ENCODE measurements around the gene FBXW7.

GRCh38 chr4:152289541-152289940 lies 246.4 kb downstream of the FBXW7 start:
- TF ChIP-seq POLR2A (IDR thresholded peaks at IDR 0.05) (no peak), CTCF (IDR thresholded peaks at IDR 0.05) (no peak), EP300 (IDR thresholded peaks at IDR 0.05; ENCODE audit: low read depth) (no peak)

Data from transverse colon (tissue), 3 donors.